SU-DHL-6 (cell line): ENCODE data around the gene BLM.

Source experiments
- CTCF ChIP-seq: fragments of 200-600 bp; sonication (generic); IDR thresholded peaks from one replicate; pipeline ENCODE4 v1.5.1; 2017; ENCODE audit warnings: antibody characterized with exemption, mild to moderate bottlenecking, low read length, moderate library complexity; ENCODE audit not compliant: insufficient read depth, poor library complexity, severe bottlenecking
- EZH2phosphoT487 ChIP-seq: fragments of 200-600 bp; sonication (generic), shearing (Covaris generic); conservative IDR thresholded peaks from 2 replicates; pipeline ENCODE4 v1.6.1; 2018; ENCODE audit warnings: mild to moderate bottlenecking, antibody characterized with exemption, low read length, moderate library complexity, mixed read lengths

GRCh38 chr15:90708516-90708915 is 8.6 kb upstream of the BLM start:
- TF ChIP-seq CTCF: no peak
- TF ChIP-seq EZH2phosphoT487: no peak
